Endothelial cell of umbilical vein (primary cell): Measurements from ENCODE around the gene SPATA3. TPM values are rescaled to one million over a fixed set of nuclear protein-coding genes. Genes with fewer than 3 reads are reported as not detected.

Experiments
- BruUV-seq: library from RNA; stranded (reverse); fragments of 400-500 nt; replicated peaks from 2 replicates; lab custom pipeline; 2021; lab: Mats Ljungman, UMichigan
- CTCF ChIA-PET: fragments of 300-600, 350-600 bp; sonication (Branson Sonifier 250); formaldehyde crosslinking; loops from one replicate; lab custom pipeline; 2021; ENCODE audit warnings: antibody characterized with exemption, inconsistent platforms; lab: Charles Lee
- POLR2A ChIA-PET: fragments of 300-600, 350-600 bp; sonication (Branson Sonifier 250); formaldehyde crosslinking; loops from one replicate; lab custom pipeline; 2021; ENCODE audit warnings: antibody characterized with exemption, inconsistent platforms; lab: Charles Lee
- DNase-seq: peaks from one replicate; pipeline ENCODE4 v3.0.0-alpha.2; 2011; ENCODE audit warnings: low read depth, low spot score
- FAIRE-seq: peaks from 2 replicates; lab custom pipeline; 2011; peaks lifted over from hg19 to GRCh38; lab: Jason Lieb, UNC
- H2AFZ ChIP-seq: 2 replicates; pipeline ENCODE4 v1.6.0; 2012; ENCODE audit warnings: low read depth, low read length, control low read depth, inconsistent platforms
- H3K27ac ChIP-seq: 2 replicates; pipeline ENCODE4 v1.5.1; 2011; ENCODE audit warnings: low read depth, mild to moderate bottlenecking, control low read depth, low read length, moderate library complexity; ENCODE audit not compliant: insufficient read depth
- H3K27me3 ChIP-seq, 2 experiments: 2 replicates each; pipeline versions ENCODE4 v1.6.0 to v1.6.1; 2011; ENCODE audit warnings: low read length in 2 of 2, mixed read lengths in 1 of 2; ENCODE audit not compliant: control insufficient read depth in 2 of 2, insufficient read depth in 2 of 2
- H3K36me3 ChIP-seq, 2 experiments: 2 replicates in 1 of 2; 3 replicates in 1 of 2; pipeline ENCODE4 v1.5.1; 2011; ENCODE audit warnings: low read length in 2 of 2, mild to moderate bottlenecking in 1 of 2, moderate library complexity in 1 of 2; ENCODE audit not compliant: control insufficient read depth in 2 of 2, insufficient read depth in 2 of 2; ENCODE audit errors: extremely low read depth in 1 of 2
- H3K4me1 ChIP-seq: 3 replicates; pipeline ENCODE4 v1.5.1; 2011; ENCODE audit warnings: mild to moderate bottlenecking, low read length; ENCODE audit not compliant: control insufficient read depth, insufficient read depth; ENCODE audit errors: extremely low read depth
- H3K4me2 ChIP-seq: 2 replicates; pipeline ENCODE4 v1.6.1; 2011; ENCODE audit warnings: low read length, control low read depth, mixed read lengths; ENCODE audit not compliant: insufficient read depth
- H3K4me3 ChIP-seq, 3 experiments: fragments of 200-600 bp in 1 of 3; sonication (generic), shearing (Covaris generic) in 1 of 3; replicated peaks in 1 of 3; 2 replicates each; pipeline ENCODE4 v1.5.1; 2011 to 2016; ENCODE audit warnings: control low read depth in 3 of 3, low read length in 3 of 3, mild to moderate bottlenecking in 2 of 3, inconsistent platforms in 1 of 3, low read depth in 1 of 3, moderate library complexity in 1 of 3; ENCODE audit not compliant: insufficient read depth in 1 of 3
- H3K79me2 ChIP-seq: 2 replicates; pipeline ENCODE4 v1.6.0; 2012; ENCODE audit warnings: low read length, inconsistent platforms; ENCODE audit not compliant: control insufficient read depth, insufficient read depth
- H3K9ac ChIP-seq: replicated peaks from 2 replicates; pipeline ENCODE3; 2011; ENCODE audit warnings: low read length, control low read depth; ENCODE audit not compliant: insufficient read depth; ENCODE audit errors: extremely low read depth
- H3K9me1 ChIP-seq: replicated peaks from 3 replicates; pipeline ENCODE4 v1.6.0; 2011; ENCODE audit warnings: mild to moderate bottlenecking, low read length; ENCODE audit not compliant: control insufficient read depth, insufficient read depth; ENCODE audit errors: extremely low read depth
- H3K9me3 ChIP-seq: replicated peaks from 2 replicates; pipeline ENCODE4 v1.5.1; 2012; ENCODE audit warnings: low read length, inconsistent platforms; ENCODE audit not compliant: control insufficient read depth, insufficient read depth
- H4K20me1 ChIP-seq: replicated peaks from 2 replicates; pipeline ENCODE3; 2011; ENCODE audit warnings: mild to moderate bottlenecking, low read length; ENCODE audit not compliant: control insufficient read depth, insufficient read depth; ENCODE audit errors: extremely low read depth
- CTCF ChIP-seq, 2 donors: IDR thresholded peaks; 1 replicate in 1 of 2; 2 replicates in 1 of 2; pipeline ENCODE4 v1.5.1; 2011; ENCODE audit warnings: low read length in 2 of 2, mild to moderate bottlenecking in 2 of 2, moderate library complexity in 2 of 2, control low read depth in 1 of 2, inconsistent platforms in 1 of 2, low read depth in 1 of 2; ENCODE audit not compliant: insufficient read depth in 1 of 2; ENCODE audit errors: extremely low read depth in 1 of 2
- EZH2 ChIP-seq: IDR thresholded peaks from 2 replicates; pipeline ENCODE4 v1.6.1; 2012; ENCODE audit warnings: borderline replicate concordance, low read depth, mild to moderate bottlenecking, moderate library complexity, low read length, inconsistent platforms; ENCODE audit not compliant: severe bottlenecking
- FOS ChIP-seq: IDR thresholded peaks from 2 replicates; pipeline ENCODE4 v1.6.1; 2011; ENCODE audit warnings: mild to moderate bottlenecking, low read length, moderate library complexity, borderline replicate concordance; ENCODE audit not compliant: insufficient read depth
- GATA2 ChIP-seq: IDR thresholded peaks from 2 replicates; pipeline ENCODE4 v1.7.0; 2011; ENCODE audit warnings: low read depth, mild to moderate bottlenecking, moderate library complexity, mixed read lengths, low read length; ENCODE audit not compliant: insufficient read length, insufficient read depth
- JUN ChIP-seq: IDR thresholded peaks from 2 replicates; pipeline ENCODE4 v1.6.1; 2011; ENCODE audit warnings: borderline replicate concordance, low read depth; ENCODE audit not compliant: insufficient read length, insufficient read depth
- MAX ChIP-seq: IDR thresholded peaks from 2 replicates; pipeline ENCODE4 v1.6.1; 2011; ENCODE audit not compliant: insufficient read depth, insufficient read length
- MYC ChIP-seq: IDR thresholded peaks from one replicate; pipeline ENCODE4 v1.6.1; 2011; ENCODE audit warnings: mild to moderate bottlenecking, low read depth, low read length
- POLR2A ChIP-seq: IDR thresholded peaks from 2 replicates; pipeline ENCODE4 v1.6.1; 2012; ENCODE audit warnings: low read depth, mild to moderate bottlenecking, control low read depth, low read length
- POLR2AphosphoS5 ChIP-seq: IDR thresholded peaks from 2 replicates; pipeline ENCODE4 v1.6.1; 2012; ENCODE audit warnings: low read depth, mild to moderate bottlenecking, control low read depth, low read length, moderate library complexity; ENCODE audit not compliant: insufficient read depth
- dilution Hi-C: fragments of 300-500 bp; cut with MboI; formaldehyde crosslinking; loops from one replicate; pipeline ENCODE4 v1.15.0; 2019; ENCODE audit warnings: low sequenced_read_pairs; ENCODE audit not compliant: extremely low pct_ligation_motif_present
- intact Hi-C: fragments of 100-400 bp; cut with micrococcal nuclease; formaldehyde crosslinking; loops from one replicate; pipeline ENCODE4 v1.10.0; 2022
- polyA plus RNA-seq, 4 experiments: library from polyadenylated mRNA; depleted of rRNA in 3 of 4; stranded (reverse) in 3 of 4; unstranded in 1 of 4; fragments of >200 nt; gene quantifications; 2 replicates each; pipeline versions ENCODE4 v1.2.1 to v1.2.3, GENCODE V29; 2011 to 2012; ENCODE audit warnings: missing spikeins in 1 of 4
- total RNA-seq: library from RNA; stranded (reverse); gene quantifications from 2 replicates; pipeline ENCODE4 v1.2.3, GENCODE V29; 2021

Gene SPATA3
- total and polyA plus RNA-seq, 2 donors (not counting 3 experiments of a cell fraction or from before 2014, with no cell fraction given), result not detected

- no peaks in the 10 kb centered on the region for H3K9me1 ChIP-seq
- peaks cover 4 to 6% of the 10 kb centered on the region in 2 experiments for H3K27me3 ChIP-seq
- no peak overlapping the region for H3K4me2 ChIP-seq
- FAIRE-seq (no peak), DNase-seq (no peak)
- H4K20me1 ChIP-seq, result no peaks in the 10 kb centered on the region
- H3K36me3 ChIP-seq, result no peaks in the 10 kb centered on the region
- no peak overlapping the region for H3K9ac ChIP-seq
- BruUV-seq, result no TSS peak
- H3K4me1 ChIP-seq, result no peaks in the 10 kb centered on the region
- H3K9me3 ChIP-seq, result no peaks in the 10 kb centered on the region
- ChIA-PET CTCF (interaction anchor here (1.2 kb wide), 1 partner anchor 28 kb away, joined by 3 read pairs; no protein-coding TSS in a partner anchor), POLR2A (no interaction called here)
- no peak overlapping the region for H2AFZ ChIP-seq
- H3K4me3 ChIP-seq, result no peak overlapping the region
- intact Hi-C loops (no loop called here), dilution Hi-C loops (no loop called here)
- no peak overlapping the region for H3K27ac ChIP-seq
- TF ChIP-seq POLR2A (no peak), POLR2AphosphoS5 (no peak), MYC (no peak), MAX (no peak)
- no peaks in the 10 kb centered on the region for H3K79me2 ChIP-seq
Measured at GRCh38 chr2:231015478-231015877, 19.6 kb downstream of the SPATA3 start.

GRCh38 chr2:231015926-231016325 is 20.0 kb downstream of the SPATA3 start:
- Histone ChIP-seq H3K4me2 (no peak overlapping the region), H3K4me3 (no peak overlapping the region), H3K27me3 (peaks cover 2 to 6% of the 10 kb centered on the region in 2 experiments), H2AFZ (no peak overlapping the region), H3K36me3 (no peaks in the 10 kb centered on the region), H3K4me1 (no peaks in the 10 kb centered on the region), H3K9me1 (no peaks in the 10 kb centered on the region), H3K9ac (no peak overlapping the region), H3K79me2 (no peaks in the 10 kb centered on the region), H3K27ac (no peak overlapping the region), H3K9me3 (no peaks in the 10 kb centered on the region), H4K20me1 (no peaks in the 10 kb centered on the region)
- CTCF ChIA-PET, result interaction anchor here (1.2 kb wide), 1 partner anchor 28 kb away, joined by 3 read pairs; no protein-coding TSS in a partner anchor
- BruUV-seq, result no TSS peak
- dilution Hi-C loops (no loop called here), intact Hi-C loops (no loop called here)
- POLR2A ChIA-PET, result no interaction called here
- DNase-seq, result no peak
- FAIRE-seq, result no peak
- TF ChIP-seq MAX, result no peak
- no peak for TF ChIP-seq EZH2
- TF ChIP-seq POLR2AphosphoS5, result no peak
- TF ChIP-seq CTCF (IDR thresholded peaks at IDR 0.05; ENCODE audit: extremely low read depth in 1 of 2, insufficient read depth in 1 of 2, low read depth in 1 of 2, low read length in 2 of 2), result no peak
- TF ChIP-seq MYC, result no peak
- TF ChIP-seq FOS, result no peak
- TF ChIP-seq GATA2, result no peak
- TF ChIP-seq JUN, result no peak
- TF ChIP-seq POLR2A, result no peak
